Activated naive CD8-positive, alpha-beta T cell treated with anti-CD3 and anti-CD28 coated beads, Interleukin-2, amount 10 ng/mL, durations not matched to agents 7 days and 5 days (primary cell): ENCODE data around the gene CCT7. TPM values are rescaled to one million over a fixed set of nuclear protein-coding genes. Genes with fewer than 3 reads are reported as not detected.

Experiments used
- ATAC-seq: fragments of 150-1000 bp; cut with Tn5 transposase; one replicate; pipeline ENCODE4 v1.10.0; 2021; ENCODE audit warnings: low read depth, moderate library complexity
- POLR2A ChIA-PET: fragments of 350-600 bp; sonication (Branson Sonifier 250); formaldehyde crosslinking; loops from one replicate; lab custom pipeline; 2021; ENCODE audit warnings: antibody characterized with exemption; lab: Charles Lee
- DNase-seq: peaks from one replicate; pipeline ENCODE4 v3.0.0; 2021
- H3K27ac Mint-ChIP-seq: one replicate; pipeline ENCODE4 v1.8.0; 2022; ENCODE audit warnings: mild to moderate bottlenecking, mixed read lengths
- H3K27me3 Mint-ChIP-seq: one replicate; pipeline ENCODE4 v1.8.0; 2022; ENCODE audit warnings: mild to moderate bottlenecking, moderate library complexity, mixed read lengths
- H3K36me3 Mint-ChIP-seq: one replicate; pipeline ENCODE4 v1.8.0; 2021; ENCODE audit warnings: mild to moderate bottlenecking, mixed read lengths
- H3K4me1 Mint-ChIP-seq: one replicate; pipeline ENCODE4 v1.8.0; 2021; ENCODE audit warnings: mixed read lengths
- H3K4me3 Mint-ChIP-seq: one replicate; pipeline ENCODE4 v1.8.0; 2022; ENCODE audit warnings: mild to moderate bottlenecking, moderate library complexity, mixed read lengths
- H3K9me3 Mint-ChIP-seq: one replicate; pipeline ENCODE4 v1.8.0; 2021; ENCODE audit warnings: mixed read lengths
- total RNA-seq, 2 experiments: library from RNA; stranded (reverse); gene quantifications; one replicate each; pipeline ENCODE4 v1.2.3, GENCODE V29; 2021

CCT7 gene
- total RNA-seq, 2 experiments from 2014 or later: 243 to 271 TPM

DNA sequence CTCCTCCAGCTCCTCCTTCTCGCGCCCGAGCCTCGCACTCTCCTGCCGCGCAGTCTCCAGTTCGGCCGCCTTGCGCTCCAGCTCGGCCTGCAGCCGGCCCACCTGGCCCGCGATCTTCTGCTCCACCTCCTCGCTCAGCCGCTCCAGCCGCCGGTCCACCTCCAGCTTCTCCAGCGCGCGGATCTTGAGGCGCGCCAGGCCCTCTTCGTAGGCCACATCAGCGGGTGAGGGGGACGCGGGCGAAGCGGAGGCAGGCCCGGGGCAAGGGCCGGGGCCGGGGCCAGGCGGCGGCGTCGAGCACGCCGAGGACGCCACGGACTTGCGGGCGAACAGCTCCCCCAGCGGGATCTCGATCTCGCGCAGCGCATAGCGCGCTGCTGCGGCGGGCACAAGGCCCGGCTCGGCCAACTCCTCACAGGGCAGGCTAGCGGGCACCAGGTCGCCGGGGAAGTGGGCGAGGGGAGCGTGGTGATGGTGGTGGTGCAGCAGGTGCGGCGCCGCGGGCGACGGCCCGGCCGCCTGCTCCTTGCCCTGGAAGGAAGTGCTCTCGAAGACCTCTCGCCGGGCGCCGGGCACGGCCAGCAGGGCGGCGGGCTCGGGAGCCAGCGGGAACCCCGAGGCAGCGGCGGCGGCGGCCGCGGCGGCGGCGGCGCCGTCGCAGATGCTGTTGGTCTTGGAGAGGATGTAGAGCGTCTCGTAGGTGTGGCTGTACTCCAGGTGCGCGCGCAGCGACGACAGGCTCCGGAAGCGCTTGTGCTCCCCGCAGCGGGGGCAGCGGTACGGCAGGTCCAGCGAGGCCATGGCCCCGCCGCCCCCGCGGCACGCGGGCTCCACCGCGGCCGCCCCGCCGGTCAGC is 35.0 kb downstream of the CCT7 start:
- ATAC-seq (peak; percentile 95), DNase-seq (peak; percentile 84)
- Mint-ChIP-seq H3K36me3 (peaks cover 16% of the 10 kb centered on the region), H3K4me1 (peaks cover 20% of the 10 kb centered on the region), H3K4me3 (peak overlapping the region; percentile 54), H3K9me3 (no peaks in the 10 kb centered on the region), H3K27ac (no peak overlapping the region), H3K27me3 (no peaks in the 10 kb centered on the region)
- POLR2A ChIA-PET: interaction anchor here (1.0 to 1.4 kb wide), 3 partner anchors 18 to 35 kb away, joined by 3 to 4 read pairs (median 3); partner anchors contain the start of gene CCT7

DNA sequence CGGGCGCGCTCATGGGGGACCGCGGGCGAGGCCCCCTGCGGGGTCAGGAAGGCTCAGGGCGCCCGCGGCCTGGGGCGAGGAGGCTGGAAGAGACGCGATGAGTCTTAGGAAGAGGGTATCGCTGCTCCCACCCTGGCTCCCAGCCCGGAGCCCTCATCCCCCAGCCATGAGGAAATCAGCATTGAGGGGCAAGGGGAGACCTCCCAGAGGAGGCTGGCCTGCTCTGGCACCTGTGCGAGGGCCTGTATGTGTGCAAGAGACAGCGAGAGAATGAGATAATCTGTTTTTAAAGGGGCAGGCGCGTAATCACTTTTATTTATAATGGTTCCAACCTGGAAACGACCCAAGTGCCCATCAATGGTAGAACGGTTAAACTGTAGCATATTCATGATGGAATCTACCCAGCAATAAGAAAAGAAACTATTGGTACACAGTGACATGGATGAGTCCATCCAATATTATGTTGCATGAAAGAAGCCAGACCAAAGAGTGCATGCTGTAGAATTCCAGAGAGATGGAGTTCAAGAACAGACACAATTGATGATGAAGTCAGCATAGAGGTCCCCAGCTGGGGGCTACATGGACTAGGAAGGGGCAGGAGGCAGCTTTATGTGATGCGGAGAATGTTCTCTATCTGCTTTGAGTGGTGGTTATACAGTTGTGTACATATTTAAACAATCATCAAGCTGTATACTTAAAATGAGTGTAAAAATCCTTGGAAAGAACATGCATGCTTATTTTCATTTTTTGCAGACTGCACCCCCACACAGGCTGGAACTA is 35.8 kb downstream of the CCT7 start:
- Mint-ChIP-seq H3K4me3 (peak overlapping the region; percentile 65), H3K9me3 (no peaks in the 10 kb centered on the region), H3K4me1 (peaks cover 20% of the 10 kb centered on the region), H3K36me3 (peaks cover 16% of the 10 kb centered on the region), H3K27ac (peak overlapping the region; percentile 64), H3K27me3 (no peaks in the 10 kb centered on the region)
- POLR2A ChIA-PET: no interaction called here
- no peak for ATAC-seq
- DNase-seq: no peak

DNA sequence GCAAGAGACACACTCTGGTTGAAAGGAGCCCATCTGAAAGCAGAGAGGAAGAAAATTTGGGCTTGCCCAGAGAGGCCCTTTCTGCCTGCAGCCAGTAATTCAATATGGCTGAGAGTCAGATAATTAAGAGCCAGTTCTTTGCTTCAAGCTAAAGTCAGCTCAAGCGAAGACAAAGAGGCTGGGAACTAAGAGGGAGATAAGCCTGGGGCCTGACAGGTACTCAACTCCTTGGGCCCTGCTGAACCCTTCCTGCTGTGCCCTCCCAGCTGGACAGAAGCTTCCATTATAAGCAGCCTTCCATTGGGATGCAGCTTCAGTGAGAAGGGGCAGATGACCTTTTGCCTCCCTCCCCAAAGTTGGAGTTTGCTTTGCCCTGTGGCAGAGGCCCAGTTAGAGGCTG is 38.2 kb downstream of the CCT7 start:
- POLR2A ChIA-PET: interaction anchor here (1.2 to 1.5 kb wide), 3 partner anchors 9 to 38 kb away, joined by 3 to 5 read pairs (median 5); partner anchors contain the start of genes CCT7 and FBXO41
- H3K27ac Mint-ChIP-seq: no peak overlapping the region
- no peaks in the 10 kb centered on the region for H3K27me3 Mint-ChIP-seq
- ATAC-seq (no peak), DNase-seq (no peak)
- no peaks in the 10 kb centered on the region for H3K9me3 Mint-ChIP-seq
- H3K4me1 Mint-ChIP-seq: peaks cover 16% of the 10 kb centered on the region
- H3K4me3 Mint-ChIP-seq: no peak overlapping the region
- peaks cover 15% of the 10 kb centered on the region for H3K36me3 Mint-ChIP-seq

DNA sequence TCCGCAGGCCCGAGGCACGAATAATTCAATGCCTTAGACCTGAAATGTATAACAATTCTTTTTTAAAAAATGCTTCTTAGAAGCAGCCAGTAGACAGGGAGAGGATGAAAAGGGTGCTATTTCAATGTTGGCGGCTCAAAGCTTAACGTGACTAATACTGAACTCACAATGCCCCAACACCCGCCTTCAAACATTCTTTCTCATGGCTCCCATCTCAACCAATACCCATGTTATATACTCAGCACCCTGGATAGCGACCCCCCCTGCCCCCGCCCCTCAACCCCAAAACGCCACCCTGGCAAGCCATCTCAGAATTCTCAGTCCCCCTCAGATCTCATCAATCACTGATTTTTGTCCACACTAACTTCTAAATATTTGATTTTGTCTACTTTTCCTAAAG is 45.7 kb downstream of the CCT7 start:
- Mint-ChIP-seq H3K36me3 (peaks cover 24% of the 10 kb centered on the region), H3K27me3 (no peaks in the 10 kb centered on the region), H3K27ac (no peak overlapping the region), H3K4me3 (no peak overlapping the region), H3K9me3 (no peaks in the 10 kb centered on the region), H3K4me1 (peaks cover 27% of the 10 kb centered on the region)
- DNase-seq (no peak), ATAC-seq (no peak)
- POLR2A ChIA-PET: interaction anchor here (2.3 kb wide), 1 partner anchor 8 kb away, joined by 5 read pairs; no protein-coding TSS in a partner anchor

DNA sequence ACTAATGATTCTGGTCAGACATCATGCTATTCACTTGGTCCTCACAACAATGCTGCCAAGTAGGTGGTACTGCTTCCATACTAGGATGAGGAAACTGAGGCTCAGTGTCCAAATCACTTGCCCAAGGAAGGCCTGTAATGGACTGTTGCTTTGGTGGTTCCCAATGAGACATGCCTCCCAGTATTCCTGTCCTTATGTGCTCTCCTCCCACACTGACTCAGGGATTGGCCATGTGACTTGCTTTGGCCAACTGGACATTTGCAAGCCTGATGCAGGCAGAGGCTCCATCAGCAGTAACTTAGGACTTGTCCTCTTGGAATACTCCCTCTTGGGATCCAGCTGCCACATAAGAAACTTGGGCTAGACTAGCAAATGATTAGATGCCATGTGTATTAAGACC is 47.1 kb downstream of the CCT7 start:
- Mint-ChIP-seq H3K4me1 (peaks cover 40% of the 10 kb centered on the region), H3K9me3 (no peaks in the 10 kb centered on the region), H3K27me3 (no peaks in the 10 kb centered on the region), H3K36me3 (peaks cover 22% of the 10 kb centered on the region), H3K27ac (no peak overlapping the region), H3K4me3 (no peak overlapping the region)
- ATAC-seq (no peak), DNase-seq (no peak)
- POLR2A ChIA-PET: interaction anchor here (2.3 kb wide), 1 partner anchor 9 kb away, joined by 5 read pairs; no protein-coding TSS in a partner anchor

DNA sequence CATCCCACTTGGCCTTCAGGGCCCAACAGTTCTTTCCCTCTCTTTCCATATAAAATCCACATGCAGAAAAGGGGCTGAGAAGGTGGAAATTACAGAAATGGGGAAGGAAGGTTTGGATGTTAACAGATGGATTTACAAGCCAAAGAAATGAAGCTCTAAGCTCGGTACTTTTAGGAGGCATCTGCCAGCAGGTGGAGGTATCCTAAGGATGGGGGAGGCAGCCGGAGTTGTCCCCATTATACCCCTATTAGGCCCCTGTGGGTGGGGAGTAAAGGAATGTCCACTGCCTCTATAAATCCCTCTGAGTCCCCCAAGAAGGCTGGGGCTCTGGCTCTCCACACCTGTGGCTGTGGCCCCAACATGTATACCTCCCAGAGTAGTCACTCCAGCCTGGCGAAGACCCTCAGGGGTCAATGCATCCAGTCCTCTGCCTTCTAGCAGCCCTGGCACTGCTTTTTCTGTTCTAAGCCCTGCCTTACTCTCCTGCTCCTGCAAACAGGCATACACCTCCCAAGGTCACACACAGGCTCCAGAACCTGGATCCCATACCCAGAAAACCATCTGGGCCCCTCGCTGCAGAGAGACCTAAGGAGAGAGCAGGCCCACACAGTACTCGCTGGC is 48.9 kb downstream of the CCT7 start:
- H3K36me3 Mint-ChIP-seq: peaks cover 16% of the 10 kb centered on the region
- H3K4me3 Mint-ChIP-seq: peak overlapping the region; percentile 86
- POLR2A ChIA-PET: no interaction called here
- H3K27ac Mint-ChIP-seq: peak overlapping the region; percentile 80
- ATAC-seq (no peak), DNase-seq (no peak)
- no peaks in the 10 kb centered on the region for H3K27me3 Mint-ChIP-seq
- no peaks in the 10 kb centered on the region for H3K9me3 Mint-ChIP-seq
- H3K4me1 Mint-ChIP-seq: peaks cover 39% of the 10 kb centered on the region

DNA sequence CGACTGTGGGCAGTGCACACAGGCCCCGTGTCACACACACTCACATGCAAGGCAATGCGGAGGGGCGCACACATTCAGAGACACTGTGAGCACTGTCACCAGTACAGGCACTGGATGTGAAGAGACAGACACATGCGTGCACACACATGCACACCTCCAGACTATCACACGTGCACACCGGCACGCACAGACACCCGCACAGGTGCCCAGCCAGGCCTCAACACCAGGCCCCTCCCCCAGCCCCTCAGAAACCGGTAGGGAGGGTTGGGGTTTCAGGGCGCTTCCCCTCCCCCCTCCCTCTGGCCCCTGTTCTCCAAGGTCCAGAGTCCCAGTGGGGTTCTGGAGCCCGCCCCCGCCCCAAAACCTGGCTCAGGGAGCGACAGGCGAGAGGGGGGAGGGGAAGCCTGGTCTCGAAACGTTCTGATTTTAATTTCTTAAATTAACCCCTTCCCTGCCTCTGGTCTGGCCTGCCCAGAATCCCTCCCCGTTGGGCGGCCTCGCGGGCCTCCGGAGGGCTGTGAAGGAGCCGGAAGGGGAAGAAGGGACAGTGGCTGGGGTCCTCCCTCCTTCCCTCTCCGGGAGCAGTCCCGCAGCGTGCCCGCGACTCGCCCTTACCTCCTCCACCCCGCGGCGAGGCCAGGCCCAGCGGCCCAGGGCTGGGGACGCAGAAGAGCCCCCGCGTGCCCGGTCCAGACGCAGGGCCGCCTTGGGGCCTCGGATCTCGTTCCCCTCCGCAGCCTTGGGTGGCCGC is 49.6 kb downstream of the CCT7 start:
- Mint-ChIP-seq H3K4me3 (peak overlapping the region; percentile 86), H3K27me3 (peaks cover 5% of the 10 kb centered on the region), H3K4me1 (peaks cover 43% of the 10 kb centered on the region), H3K27ac (peak overlapping the region; percentile 80), H3K36me3 (peaks cover 14% of the 10 kb centered on the region), H3K9me3 (no peaks in the 10 kb centered on the region)
- ATAC-seq: peak; percentile 6
- POLR2A ChIA-PET: interaction anchor here (1.0 to 2.0 kb wide), 6 partner anchors 9 to 102 kb away, joined by 3 to 18 read pairs (median 6); partner anchors contain the start of genes ALMS1, CCT7, EGR4 and PRADC1
- DNase-seq: peak; percentile 53

DNA sequence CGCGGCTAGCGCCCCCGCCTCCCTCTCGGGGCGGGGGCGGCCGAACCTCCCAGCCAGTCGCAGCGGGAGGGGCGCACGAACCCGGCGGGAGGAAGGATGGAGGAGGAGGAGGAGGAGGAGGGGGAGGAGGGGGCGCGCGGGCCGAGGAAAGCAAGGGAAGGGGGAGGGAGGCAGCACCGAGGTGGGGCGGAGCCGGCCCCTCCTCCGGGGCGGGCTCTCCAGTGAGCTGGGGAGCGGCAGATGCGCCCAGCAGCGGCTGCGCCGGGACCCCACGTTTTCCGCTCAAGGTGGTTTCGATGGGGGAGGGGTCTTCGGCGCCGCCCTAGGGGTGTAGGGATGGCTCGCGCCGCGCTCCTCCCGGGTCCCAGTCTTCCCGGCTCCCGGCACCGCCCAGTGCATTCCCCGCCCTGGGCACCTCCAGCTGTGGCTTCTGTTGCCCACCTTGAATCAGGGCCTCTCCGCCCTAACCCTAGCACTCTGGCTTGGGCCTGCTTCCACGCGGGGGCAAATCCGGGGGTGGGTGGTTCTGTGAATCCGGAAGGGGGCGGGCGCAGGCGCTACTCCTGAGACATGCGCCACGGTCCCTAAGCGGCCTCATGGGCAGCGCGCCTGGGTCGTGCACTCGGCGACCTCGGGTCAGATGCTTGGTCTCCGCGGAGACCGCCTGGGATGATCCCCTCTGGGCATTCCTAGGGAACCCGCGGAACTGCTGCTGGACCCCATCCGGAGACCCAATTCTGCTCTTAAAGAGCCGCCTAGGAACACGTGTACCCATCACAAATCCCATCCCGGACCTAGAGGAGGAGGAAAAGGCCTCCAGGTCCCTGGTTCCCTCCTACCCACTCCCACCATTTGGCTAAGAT is 50.4 kb downstream of the CCT7 start, which contains the start of gene FBXO41:
Gene FBXO41, minus strand, starts transcription at position 183 of the 863 bp plus-strand sequence. CDS start 14,848 bp downstream, outside the sequence.
- ATAC-seq (peak; percentile 80), DNase-seq (peak; percentile 85)
- Mint-ChIP-seq H3K36me3 (peaks cover 6% of the 10 kb centered on the region), H3K27ac (peak within 1 kb of the TSS; percentile 81), H3K4me3 (peak within 1 kb of the TSS; percentile 86), H3K4me1 (peaks cover 35% of the 10 kb centered on the region), H3K27me3 (peaks cover 10% of the 10 kb centered on the region), H3K9me3 (no peaks in the 10 kb centered on the region)
- POLR2A ChIA-PET: interaction anchor here (1.0 to 2.0 kb wide), 7 partner anchors 9 to 101 kb away, joined by 3 to 18 read pairs (median 7); partner anchors contain the start of genes ALMS1, CCT7, EGR4 and PRADC1

DNA sequence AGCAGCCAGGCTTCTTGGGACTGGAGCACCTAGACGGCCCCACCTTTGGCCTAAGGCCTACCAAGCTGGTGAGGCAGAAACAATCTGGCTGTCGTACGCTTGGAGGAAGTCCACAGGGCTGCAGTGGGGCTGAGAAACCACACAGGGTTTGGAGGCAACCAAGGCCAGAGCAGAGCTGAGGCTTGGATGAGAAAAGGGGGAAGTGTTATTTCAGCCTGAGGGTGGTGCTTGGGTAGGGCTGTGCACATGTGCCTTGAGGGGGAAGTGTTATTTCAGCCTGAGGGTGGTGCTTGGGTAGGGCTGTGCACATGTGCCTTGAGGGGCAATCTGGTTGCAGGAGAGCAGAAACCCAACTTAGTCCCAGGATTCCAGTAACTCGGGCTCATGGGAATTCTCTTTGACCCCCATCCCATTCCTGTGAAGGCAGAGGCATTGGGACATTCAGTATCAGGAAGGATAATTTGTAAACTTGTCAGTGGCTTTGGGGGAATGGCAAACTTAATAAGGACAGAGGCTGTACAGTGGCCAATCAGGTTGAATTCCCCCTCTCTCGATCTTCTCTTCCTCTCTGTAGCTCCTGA is 51.1 kb downstream of the CCT7 start:
- Mint-ChIP-seq H3K4me1 (peaks cover 35% of the 10 kb centered on the region), H3K4me3 (peak overlapping the region; percentile 72), H3K9me3 (no peaks in the 10 kb centered on the region), H3K36me3 (peaks cover 4% of the 10 kb centered on the region), H3K27me3 (peaks cover 15% of the 10 kb centered on the region), H3K27ac (peak overlapping the region; percentile 81)
- POLR2A ChIA-PET: interaction anchor here (1.6 to 2.0 kb wide), 4 partner anchors 28 to 100 kb away, joined by 4 to 18 read pairs (median 10); partner anchors contain the start of genes ALMS1, CCT7 and PRADC1
- peak; percentile 65 for ATAC-seq
- DNase-seq: peak; percentile 62

DNA sequence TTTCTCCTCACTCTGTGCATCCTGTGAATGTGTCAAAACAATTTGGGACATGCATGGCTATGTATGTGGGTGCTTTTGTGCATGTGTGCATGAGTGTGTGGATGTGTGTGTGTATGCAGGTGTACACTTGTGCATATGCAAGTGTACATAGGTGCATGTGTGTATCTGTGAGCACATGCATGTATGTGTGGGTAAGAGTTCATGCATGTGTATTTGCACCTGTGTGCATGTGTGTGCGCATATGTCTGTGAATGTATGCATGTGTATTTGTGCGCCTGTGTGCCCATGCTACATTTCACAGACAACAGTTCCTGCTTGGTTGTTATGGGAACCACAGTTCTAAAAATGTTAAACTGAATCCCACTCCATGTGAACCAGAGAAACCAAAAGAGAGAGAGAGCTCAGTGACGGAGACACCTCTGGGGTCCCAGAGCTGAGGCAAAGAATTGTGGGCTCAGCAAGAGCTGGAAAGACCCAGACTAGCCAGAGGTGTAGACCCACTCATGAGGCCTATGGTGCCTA is 52.1 kb downstream of the CCT7 start:
- DNase-seq (no peak), ATAC-seq (no peak)
- POLR2A ChIA-PET: no interaction called here
- no peaks in the 10 kb centered on the region for H3K9me3 Mint-ChIP-seq
- H3K4me1 Mint-ChIP-seq: peaks cover 34% of the 10 kb centered on the region
- no peak overlapping the region for H3K27ac Mint-ChIP-seq
- no peaks in the 10 kb centered on the region for H3K36me3 Mint-ChIP-seq
- peaks cover 24% of the 10 kb centered on the region for H3K27me3 Mint-ChIP-seq
- H3K4me3 Mint-ChIP-seq: no peak overlapping the region

DNA sequence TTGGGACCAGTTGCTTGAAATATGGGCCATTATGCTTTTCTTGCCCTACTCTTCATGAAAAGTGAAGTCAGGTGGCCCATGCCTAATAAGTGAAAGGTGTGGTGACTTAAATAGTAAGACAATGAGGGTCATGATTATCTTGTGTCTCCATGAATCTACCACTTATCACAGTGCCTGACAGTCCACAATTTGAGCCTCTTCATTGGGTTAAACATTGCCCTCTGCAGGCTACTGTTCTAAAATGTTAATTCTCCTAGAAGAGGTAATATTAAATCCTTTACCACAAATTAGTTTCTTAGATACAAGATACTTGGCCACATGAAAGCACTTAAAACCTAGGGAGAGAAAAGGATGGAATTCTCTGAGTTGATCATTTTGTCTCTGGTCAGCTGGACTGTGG is 55.2 kb downstream of the CCT7 start:
- DNase-seq (no peak), ATAC-seq (no peak)
- H3K9me3 Mint-ChIP-seq: no peaks in the 10 kb centered on the region
- no peaks in the 10 kb centered on the region for H3K36me3 Mint-ChIP-seq
- POLR2A ChIA-PET: interaction anchor here (1.7 kb wide), 1 partner anchor 54 kb away, joined by 7 read pairs; no protein-coding TSS in a partner anchor
- H3K4me3 Mint-ChIP-seq: no peak overlapping the region
- H3K27me3 Mint-ChIP-seq: peaks cover 43% of the 10 kb centered on the region
- H3K27ac Mint-ChIP-seq: no peak overlapping the region
- peaks cover 24% of the 10 kb centered on the region for H3K4me1 Mint-ChIP-seq
